HG02763 (cell line): ENCODE results near the gene MECP2.

Source experiments
- ATAC-seq: cut with Tn5 transposase; IDR thresholded peaks from one replicate; pipeline ENCODE4 v1.9.1; 2021; ENCODE audit warnings: mild to moderate bottlenecking, moderate library complexity; ENCODE audit not compliant: unreplicated experiment

Gene MECP2

DNA sequence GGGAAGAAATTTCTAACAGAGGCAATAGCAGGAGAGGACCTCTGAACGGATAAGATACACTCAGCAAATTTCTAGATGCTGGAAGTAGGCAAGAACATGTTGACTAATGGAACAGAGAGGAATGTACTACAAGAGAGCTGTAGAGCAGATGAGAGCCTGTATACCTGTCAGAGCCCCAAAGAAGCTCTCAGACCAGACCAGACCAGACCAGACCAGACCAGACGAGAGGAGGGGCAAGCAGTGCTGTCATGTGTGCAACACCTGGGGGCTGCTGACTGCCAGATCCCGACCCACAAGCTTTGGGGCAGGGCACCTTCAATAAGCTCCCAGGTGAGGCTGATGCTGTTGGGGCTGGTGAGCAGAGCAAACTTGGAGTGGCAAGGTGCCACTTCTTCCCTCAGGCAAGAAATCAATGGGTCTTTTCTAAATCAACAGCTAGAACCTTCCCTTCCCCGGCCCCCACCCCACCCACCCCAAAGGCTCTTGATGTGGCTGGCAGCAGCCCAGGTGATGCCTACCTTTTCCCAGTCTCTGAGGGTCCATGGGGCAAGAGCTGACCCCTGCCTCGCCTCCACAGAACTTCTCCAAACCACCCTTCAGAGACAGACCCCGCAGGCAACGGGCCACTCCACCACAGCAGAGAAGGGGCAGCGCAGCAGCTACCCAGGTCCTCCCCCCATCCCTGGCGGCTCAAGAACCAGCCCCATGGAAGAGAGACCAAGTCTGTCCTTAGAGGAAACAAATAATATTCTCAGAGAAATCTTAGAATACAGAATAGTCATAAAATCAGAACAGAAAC is 32.7 kb downstream of the MECP2 start:
- ATAC-seq: no peak

DNA sequence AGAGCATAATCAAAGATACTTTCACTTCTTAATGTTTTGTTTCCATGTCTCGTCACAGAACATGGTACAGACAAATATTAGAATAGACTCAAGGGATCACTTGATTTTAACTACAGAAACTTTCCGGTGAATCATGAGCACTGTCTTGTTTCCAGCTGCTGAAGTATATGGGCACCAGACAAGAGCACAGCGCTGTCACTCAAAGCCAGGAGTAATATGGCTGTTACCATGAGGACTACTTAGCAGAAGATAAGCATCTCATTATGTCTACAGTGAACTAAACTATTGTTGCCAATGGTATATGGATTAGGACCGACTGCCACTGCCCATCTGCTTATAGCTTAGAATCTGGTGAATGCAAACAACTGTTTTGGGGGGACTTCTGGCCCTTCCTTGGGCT is 34.3 kb downstream of the MECP2 start:
- ATAC-seq: no peak

DNA sequence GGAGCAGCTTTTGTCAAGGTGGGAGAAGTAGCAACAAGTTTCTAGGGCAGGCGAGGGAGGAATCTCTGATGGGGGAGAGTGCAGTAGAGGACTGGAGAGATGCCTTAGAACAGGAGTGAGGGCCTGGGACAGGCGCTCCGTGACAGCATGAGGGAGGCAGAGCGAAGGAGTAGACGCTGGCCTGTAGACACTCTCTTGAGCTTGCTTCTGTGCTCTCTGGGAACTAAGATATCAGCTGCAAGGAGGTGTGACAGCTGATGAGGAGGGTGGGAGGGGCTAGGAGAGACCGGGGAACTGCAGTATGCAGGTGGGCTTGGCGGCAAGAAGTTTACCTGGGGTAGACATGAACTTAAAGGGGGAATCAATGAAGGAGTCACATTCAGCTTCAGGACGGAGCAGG is 35.7 kb downstream of the MECP2 start:
- no peak for ATAC-seq

DNA sequence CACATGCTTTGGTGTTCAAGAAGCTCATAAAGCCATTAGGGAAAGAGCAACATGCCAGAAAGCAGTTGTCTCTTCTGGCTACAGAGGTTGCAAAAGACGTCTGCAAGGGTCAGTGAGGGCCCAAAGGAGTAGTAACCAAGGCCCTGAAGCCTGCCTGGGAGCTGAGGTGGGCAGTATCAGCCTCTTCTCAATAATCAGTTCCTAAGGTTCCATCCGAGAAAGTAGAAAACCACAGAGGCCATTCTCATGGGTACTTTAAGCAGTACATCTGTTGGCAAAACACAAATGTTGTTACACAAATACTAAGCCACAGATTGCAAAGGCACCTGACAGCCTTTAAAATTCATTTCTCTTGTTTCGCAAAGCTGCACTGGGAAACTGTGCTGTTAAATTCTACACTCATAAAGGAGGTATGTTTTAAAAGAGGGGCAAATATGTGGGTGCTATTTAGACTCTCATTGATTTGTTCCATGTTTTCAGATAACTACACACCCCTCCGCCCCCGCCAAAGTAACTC is 37.7 kb downstream of the MECP2 start:
- ATAC-seq: no peak

DNA sequence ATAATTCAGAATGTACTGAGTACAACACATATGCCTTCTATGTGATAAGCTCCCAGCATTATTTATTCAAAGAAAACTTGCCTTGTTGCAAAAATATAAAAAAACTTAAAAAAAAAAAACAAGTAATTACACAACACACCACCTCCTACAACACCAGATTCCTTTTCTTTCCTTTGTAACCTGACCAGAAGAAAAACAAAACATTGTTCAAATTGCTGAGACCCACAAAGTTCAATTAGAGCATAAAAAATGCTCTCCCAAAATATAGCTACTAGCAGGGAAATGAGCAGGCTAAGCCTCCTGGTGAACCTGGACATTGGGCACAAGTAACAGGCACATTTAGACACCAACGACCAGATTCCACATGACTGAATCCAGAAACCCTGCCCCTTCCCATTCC is 38.3 kb downstream of the MECP2 start:
- ATAC-seq: no peak

DNA sequence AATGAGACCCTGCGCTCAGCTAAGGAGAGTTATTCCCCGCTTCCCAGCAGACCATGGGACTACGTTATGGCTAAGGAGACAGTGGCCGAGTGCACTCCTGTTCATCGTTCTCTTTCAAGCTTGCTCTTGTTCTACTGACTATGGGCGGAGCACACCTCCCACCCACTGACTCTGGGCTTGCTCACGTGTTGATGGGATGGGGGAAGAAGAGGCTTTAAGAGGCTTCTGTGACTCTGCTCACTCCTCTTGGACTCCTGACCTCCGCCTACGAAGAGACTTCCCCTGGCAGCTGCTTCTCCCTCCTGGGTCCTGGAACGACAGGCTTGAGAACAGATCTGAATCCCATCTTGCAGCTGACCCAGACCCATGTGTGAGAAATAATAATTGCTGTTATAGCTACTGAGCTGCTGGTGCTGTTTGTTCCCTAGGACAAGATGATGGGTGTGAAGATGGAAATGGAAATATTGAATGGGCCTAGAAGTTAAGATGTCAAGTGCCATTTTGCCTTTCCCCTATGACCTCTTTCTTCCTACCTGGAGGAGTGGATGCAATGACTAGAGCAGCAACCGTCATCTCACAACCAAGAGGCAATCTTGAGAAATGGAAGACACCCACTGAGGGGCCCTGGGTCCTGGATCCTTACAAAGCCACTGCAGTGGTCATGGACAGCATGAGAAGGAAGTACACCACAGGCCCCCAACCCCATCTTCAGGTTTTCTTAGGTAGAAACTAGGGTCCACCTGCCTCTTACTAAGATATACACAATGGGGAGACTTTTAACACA is 39.1 kb downstream of the MECP2 start:
- ATAC-seq: no peak

DNA sequence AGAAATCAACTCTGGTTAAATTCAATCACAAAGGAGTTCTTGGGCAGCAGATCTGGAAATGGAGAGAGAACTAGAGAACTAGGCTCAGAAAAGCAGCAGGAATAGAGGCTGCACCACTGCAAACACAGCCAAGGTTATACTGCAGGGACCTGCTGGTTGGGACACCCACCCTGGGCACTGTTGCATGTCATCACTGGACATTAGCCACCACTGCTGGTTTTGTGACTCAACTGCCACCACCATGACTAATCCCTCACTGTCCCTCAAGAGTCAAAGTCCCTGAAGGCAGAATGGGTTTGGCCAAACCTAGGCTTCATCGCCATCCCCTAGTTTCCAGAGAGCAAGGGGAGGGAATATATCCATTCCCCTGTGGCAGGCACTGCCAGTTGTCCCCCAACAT is 39.7 kb downstream of the MECP2 start:
- ATAC-seq: no peak

DNA sequence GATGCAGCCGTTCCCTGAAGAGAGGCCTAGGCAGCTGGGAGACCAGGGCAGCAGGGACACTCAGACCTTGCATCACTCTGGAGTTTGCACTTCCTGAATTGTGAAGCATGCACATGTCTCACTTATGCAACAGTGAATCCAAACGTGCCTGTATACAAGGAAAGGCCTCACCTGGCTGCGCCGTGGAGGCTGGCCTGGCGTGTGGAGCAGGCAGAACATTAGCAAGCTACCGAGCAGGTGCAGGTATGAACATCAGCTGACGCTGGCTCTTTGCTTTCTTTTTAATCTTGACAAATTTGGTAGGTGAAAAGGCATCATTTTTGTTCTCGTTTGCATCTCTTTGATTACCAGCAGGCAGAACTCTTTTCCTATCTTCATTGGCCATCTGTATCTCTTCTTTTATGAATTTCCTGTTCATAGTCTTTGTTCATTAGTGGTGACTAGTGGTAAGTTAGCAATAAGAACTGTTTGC is 40.7 kb downstream of the MECP2 start:
- ATAC-seq: no peak

DNA sequence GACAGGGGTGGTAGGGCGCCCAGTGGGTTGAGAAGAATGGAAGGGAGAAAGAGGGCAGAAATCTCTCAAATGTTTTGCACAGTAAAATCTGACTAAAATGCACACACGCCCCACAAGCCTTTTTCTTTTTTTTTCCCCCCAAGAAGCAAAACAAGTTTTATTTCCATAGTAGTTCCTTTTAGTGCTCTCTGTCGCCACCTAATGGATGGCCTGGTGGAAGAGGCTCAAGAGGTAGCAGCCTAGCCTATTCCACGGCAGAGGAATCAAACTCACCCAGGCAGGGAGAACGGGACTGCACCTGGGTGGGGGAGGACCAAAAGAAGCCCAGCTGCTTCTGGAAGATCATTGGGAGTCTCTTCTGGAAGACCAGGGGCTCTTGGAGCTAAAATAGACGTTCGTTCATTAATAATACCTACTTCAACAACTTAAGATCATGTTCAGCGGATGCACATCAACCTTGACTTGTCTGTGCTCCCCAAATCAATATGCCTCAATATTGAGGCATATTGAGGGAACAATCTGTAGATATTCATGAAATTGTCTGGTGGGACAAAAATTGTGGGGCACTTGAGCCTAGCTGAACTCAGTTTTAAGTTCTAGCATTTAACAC is 46.2 kb downstream of the MECP2 start:
- no peak for ATAC-seq

DNA sequence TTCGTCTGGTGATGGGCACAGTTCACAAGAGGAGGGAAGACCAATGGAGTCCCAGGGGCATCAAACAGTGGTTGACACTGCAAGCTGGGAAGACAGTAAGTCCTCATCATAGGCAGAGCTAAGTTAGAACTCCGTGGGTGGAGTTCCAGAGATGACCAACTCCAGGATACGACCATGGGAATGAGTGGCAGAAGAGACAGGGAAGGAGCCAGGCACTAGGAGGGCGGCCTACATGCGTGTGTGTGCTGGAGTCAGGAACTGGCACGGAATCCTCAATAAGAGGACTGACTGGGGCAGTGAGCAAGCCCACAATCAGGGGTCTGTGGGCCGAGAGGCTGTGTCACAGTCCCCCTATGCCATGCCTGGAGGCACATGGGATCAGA is 47.4 kb downstream of the MECP2 start:
- ATAC-seq: no peak

DNA sequence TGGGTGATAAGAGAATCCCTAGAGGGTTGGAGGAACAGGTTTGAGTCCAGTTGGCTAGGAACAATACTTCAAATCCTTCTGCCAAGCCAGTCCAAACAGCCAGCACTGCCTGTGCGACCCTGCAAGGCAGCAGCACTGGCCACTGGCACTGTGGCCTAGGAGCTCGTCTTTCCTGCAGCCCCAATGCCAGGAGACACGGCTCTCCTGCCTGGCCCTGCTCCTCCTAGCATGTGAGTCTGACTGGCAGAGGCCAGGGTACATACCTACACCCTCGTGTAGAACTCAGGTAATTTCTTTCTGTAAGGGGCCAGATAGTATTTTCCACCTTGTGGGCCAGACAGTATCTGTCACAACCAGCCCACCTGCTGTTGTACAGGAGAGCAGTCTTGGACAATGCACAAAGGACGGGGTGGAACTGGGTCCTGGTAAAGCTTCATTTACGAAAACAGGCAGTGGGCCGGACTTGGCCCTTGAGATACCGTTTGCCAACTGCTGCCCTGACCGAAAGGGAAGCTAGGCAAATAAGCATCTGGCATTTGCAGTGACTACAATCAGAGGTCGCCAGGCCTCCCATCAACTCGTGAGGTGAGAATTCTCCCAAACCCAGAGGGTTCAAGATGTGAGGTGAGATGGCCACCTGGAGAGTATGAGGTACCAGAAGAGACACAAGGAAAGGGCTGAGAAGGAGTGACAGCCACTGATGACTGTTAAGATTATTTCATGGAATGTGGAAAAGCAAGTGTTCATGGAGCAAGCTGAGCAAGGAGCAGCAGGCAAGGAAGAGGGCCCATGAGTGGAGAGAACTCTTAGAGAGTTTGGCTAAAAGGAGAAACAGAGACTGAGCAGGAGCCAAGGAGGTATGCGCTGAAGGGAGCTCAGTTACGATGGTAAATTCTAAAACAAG is 48.1 kb downstream of the MECP2 start:
- ATAC-seq: no peak

DNA sequence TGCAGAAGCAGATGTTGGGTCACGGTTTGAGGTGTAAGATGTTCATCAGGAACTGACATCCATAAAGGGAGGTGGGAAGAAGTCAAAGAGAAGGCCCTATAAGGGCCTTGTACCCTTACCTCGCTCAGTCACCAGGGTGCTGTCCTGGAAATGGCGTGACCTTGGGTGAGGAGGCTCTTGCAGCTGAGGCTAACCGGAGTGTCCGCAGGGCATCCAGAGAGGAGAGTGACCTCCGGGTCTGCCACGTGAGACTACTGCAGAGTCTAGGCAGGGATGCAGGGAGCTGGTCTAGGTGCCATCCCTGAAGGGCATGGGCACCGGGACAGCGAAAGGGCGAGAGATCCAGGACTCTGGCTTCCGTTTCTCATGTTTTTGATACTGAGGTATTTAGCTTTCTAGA is 49.1 kb downstream of the MECP2 start:
- no peak for ATAC-seq

DNA sequence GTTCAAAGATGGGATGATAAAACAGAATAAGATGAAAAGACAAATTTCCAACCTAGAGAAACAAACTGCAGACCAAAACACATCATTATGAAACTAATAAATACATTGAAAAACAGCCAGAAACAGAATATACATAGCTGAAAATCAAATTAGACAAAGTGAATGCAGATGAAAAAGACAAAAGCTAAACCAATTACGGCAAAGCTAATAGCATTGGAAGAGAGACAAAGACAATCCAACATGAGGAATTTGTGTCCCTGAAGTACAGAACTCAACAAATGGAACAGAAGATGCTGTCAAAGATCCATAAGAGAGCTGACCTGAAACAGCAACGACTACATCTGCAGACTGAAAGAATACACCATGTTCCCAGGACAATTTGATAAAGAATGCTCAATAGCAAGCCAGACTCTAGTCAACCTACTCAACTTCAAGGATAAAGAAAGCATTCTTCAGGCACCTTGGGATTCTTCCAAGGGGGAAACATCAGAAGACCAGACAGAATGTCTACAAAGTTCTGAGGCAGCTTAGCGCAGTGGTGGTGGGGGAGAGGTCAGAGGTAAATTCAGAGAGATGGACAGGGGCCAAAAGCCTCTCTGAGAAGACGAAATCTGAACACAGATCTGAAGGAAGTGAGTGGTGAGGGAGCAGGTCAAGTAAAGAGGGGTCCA is 50.4 kb downstream of the MECP2 start:
- ATAC-seq: no peak

DNA sequence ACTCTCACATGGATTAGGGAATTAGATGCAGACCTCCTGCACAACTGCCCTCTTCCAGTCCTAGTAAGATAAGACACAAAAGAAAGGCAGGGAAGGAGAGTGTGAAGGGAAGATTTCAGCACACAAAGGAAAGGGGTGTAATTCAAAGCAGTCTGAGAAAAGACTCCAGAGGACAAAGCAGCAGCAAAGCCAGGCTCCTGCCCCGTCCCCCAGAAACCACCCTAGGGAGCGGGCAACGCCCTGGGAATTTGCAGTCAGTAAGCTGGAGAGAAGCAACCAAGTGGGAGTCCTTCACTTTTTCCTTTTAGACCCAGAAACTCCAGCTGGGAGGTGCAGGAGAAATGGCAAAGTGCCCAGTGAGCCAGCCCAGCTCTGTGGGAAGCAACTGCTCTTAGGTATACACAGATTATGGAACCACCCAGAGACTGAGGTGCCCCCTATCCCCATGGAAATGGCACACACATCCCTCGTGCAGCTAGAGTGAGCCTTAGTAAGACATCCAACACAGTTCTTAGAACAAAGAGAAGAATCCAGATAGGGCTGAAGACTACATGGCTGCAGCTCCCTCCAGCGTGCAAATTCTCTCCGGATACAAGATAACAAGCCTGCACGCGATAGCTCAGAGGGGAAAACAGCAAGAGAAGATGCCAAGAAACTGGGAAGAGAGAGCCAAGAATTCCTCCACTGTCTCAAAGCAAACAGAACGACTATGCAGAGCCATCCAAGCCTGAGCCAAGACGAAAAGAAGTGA is 51.3 kb downstream of the MECP2 start:
- ATAC-seq: no peak

DNA sequence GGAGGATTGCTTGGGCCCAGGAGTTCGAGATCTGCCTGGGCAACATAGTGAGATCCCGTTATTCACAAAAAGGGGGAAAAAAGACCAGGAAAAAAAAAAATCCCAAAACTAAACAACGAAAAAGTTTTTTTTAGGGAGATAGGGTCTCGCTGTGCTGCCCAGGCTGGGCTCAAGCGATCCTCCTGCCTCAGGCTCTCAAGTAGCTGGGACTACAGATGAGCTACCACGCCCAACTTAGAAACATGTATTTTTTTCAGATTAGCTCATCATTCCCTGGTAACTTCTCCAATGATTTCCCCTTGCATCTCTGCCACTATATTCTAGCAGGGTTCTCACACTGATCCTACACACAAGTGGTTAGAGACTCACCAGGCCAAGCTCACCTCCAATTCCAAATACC is 53.4 kb downstream of the MECP2 start:
- ATAC-seq: no peak

DNA sequence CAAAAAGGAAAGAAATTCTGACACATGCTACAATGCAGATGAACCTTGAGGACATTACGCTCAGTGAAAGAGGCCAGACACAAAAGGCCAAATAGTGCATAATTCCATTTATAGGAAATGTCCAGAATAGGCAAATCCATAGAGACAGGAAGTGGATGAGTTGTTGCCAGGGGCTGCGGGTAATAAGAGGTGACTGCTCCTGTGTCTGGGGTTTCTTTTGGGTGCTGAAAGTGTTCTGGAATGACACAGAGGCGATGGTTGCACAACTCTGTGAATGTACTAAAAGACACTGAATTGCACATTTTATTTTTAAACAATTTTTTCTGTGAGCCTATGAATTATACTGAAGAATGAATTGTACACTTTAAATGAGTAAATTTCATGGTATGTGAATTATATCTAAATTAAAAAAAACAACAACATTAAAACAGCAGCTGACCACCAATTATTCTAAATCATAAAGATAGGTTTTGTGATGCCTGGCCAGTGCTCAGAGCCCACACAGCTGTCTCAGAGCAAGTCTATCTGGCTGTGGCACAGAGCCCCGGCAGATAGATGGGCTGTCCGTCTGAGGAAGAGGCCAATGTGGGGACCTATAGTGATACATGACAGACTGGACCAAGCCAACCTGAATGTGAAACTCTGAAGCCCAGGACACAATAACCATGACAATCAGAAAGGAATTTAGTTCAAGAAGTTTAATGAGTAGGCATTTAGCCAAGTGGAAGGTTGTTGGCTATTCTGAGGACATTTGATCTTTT is 54.3 kb downstream of the MECP2 start:
- ATAC-seq: no peak

DNA sequence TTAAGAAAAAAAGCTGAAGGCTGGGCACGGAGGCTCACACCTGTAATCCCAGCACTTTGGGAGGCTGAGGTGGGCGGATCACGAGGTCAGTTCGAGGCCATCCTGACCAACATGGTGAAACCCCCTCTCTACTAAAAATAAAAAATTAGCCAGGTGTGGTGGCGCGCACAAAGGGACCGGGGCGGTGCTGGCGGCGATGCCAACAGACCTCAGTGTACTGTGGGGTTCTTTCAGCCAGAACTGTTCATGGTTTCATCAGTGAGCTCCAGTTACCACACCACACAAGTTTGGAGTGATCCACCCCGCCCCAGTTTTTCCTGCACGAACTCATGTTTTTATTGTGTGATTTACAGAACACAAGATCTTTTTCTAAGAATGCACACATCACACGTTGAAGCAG is 56.7 kb downstream of the MECP2 start:
- no peak for ATAC-seq

DNA sequence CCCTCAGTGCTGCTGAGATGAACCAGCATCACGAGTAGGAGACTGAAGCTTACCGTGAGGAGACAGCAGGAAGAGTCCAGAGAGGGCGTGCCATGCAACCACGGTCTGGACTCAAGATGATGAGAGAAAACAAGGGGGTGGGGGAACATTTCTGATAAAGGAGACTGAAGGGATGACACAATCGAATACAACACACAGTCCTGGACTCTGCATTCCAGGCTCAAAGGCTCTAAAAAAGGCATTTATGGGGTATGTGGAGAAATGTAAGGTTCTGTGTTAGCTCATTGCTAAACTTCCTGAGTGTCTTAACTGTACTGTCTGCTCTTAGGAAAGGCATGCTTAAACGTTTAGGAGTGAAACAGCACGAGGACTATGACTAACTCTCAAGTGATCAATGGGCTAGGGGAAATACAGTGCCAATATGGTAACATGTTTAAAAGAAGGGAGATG is 57.2 kb downstream of the MECP2 start:
- no peak for ATAC-seq

DNA sequence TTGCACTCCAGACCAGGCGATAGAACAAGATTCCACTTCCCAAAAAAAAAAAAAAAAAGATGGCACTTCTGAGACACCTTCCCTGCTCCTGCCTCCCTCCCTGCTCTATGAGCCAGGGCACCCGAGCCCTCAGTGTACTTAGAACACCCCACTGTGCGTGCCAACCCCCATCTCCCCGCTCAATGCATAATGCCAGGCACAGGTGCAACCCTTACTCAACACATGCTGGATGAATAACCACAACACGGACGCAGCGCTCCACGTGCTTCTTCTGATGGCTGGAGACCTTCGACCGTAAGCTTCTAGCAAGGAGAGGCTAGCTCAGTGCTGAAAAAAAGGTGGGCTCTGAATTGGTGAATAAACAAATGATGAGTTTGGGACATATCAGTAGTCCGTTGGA is 57.9 kb downstream of the MECP2 start:
- no peak for ATAC-seq
